Gastrocnemius medialis (tissue), 4 donors: ENCODE measurements around the gene FHOD1.

ENCODE experiments used
- POLR2A ChIP-seq, 2 donors: fragments of 450-650 bp; IDR thresholded peaks; one replicate each; pipeline ENCODE4 v1.6.1; 2017; ENCODE audit warnings: antibody characterized with exemption in 2 of 2, mild to moderate bottlenecking in 2 of 2, moderate library complexity in 2 of 2
- TF ChIP-seq, protein P1 (sequence below), 5 experiments: fragments of 450-650 bp in 3 of 5; fragments of 200-600 bp in 2 of 5; sonication (generic) in 2 of 5; IDR thresholded peaks in 4 of 5; conservative IDR thresholded peaks in 1 of 5; 1 replicate in 4 of 5; 2 replicates in 1 of 5; pipeline ENCODE4 v1.5.1; 2016 to 2019; ENCODE audit warnings: antibody characterized with exemption in 5 of 5, mild to moderate bottlenecking in 3 of 5, moderate library complexity in 3 of 5

DNA sequence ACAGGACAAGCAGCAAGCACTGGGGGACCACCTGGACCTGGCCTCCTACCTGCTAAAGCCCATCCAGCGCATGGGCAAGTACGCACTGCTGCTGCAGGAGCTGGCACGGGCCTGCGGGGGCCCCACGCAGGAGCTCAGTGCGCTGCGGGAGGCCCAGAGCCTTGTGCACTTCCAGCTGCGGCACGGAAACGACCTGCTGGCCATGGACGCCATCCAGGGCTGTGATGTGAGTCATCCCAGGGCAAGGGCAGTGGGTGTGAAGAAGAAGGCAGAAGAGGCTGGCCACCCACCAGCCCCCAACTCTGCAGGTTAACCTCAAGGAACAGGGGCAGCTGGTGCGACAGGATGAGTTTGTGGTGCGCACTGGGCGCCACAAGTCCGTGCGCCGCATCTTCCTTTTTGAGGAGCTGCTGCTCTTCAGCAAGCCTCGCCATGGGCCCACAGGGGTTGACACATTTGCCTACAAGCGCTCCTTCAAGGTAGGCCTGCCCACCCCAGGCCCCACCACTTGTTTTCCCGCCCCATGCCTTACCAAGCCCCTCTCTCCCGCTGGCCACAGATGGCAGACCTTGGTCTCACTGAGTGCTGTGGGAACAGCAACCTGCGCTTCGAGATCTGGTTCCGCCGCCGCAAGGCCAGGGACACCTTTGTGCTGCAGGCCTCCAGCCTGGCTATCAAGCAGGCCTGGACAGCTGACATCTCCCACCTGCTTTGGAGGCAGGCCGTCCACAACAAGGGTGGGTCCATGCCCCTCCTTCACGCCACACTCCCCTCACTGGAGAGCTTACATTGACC lies 39.4 kb upstream of the FHOD1 start:
- TF ChIP-seq, protein P1, sequence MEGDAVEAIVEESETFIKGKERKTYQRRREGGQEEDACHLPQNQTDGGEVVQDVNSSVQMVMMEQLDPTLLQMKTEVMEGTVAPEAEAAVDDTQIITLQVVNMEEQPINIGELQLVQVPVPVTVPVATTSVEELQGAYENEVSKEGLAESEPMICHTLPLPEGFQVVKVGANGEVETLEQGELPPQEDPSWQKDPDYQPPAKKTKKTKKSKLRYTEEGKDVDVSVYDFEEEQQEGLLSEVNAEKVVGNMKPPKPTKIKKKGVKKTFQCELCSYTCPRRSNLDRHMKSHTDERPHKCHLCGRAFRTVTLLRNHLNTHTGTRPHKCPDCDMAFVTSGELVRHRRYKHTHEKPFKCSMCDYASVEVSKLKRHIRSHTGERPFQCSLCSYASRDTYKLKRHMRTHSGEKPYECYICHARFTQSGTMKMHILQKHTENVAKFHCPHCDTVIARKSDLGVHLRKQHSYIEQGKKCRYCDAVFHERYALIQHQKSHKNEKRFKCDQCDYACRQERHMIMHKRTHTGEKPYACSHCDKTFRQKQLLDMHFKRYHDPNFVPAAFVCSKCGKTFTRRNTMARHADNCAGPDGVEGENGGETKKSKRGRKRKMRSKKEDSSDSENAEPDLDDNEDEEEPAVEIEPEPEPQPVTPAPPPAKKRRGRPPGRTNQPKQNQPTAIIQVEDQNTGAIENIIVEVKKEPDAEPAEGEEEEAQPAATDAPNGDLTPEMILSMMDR (IDR thresholded peaks at IDR 0.05 in 4 of 5, conservative IDR thresholded peaks at IDR 0.05 in 1 of 5), result no peak
- no peak for TF ChIP-seq POLR2A (IDR thresholded peaks at IDR 0.05)
